Transverse colon (tissue), 3 donors: ENCODE results near the gene NFIA.

ENCODE experiments used
- EP300 ChIP-seq: sonication (generic); formaldehyde crosslinking; IDR thresholded peaks from one replicate; pipeline ENCODE4 v1.6.1; 2017; ENCODE audit warnings: antibody characterized with exemption, low read depth
- TF ChIP-seq, protein P1 (sequence below), 5 experiments: fragments of 200-600 bp in 3 of 5; fragments of 450-650 bp in 2 of 5; sonication (generic) in 3 of 5; IDR thresholded peaks; 1 replicate in 2 of 5; 2 replicates in 3 of 5; pipeline ENCODE4 v1.5.1; 2016 to 2017; ENCODE audit warnings: antibody characterized with exemption in 5 of 5, inconsistent platforms in 3 of 5, mild to moderate bottlenecking in 2 of 5, moderate library complexity in 1 of 5

DNA sequence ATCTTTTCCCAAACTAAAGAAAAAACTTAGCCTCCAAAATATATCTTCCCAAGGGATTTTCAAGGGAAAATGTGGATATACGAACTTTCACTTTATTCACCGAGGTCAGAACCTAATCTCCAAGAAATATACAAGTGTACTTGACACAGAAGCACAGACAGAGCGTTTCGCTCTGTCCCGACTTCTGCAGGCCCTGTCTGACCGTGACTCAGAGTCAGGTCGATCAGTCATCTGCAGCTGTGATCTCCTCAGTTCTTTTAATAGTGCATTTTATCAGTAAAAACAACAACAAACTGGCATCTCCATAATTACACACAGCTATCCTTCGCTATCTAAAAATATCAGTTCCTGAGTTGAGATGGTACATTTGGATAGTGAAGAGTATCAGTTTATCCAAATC, 416.0 kb downstream of the NFIA start:
- TF ChIP-seq, protein P1, sequence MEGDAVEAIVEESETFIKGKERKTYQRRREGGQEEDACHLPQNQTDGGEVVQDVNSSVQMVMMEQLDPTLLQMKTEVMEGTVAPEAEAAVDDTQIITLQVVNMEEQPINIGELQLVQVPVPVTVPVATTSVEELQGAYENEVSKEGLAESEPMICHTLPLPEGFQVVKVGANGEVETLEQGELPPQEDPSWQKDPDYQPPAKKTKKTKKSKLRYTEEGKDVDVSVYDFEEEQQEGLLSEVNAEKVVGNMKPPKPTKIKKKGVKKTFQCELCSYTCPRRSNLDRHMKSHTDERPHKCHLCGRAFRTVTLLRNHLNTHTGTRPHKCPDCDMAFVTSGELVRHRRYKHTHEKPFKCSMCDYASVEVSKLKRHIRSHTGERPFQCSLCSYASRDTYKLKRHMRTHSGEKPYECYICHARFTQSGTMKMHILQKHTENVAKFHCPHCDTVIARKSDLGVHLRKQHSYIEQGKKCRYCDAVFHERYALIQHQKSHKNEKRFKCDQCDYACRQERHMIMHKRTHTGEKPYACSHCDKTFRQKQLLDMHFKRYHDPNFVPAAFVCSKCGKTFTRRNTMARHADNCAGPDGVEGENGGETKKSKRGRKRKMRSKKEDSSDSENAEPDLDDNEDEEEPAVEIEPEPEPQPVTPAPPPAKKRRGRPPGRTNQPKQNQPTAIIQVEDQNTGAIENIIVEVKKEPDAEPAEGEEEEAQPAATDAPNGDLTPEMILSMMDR (IDR thresholded peaks at IDR 0.05) = no peak
- no peak for TF ChIP-seq EP300
